Kidney (tissue), 14 donors: ENCODE results near the gene RNF213. TPM values are rescaled to one million over a fixed set of nuclear protein-coding genes. Genes with fewer than 3 reads are reported as not detected.

ENCODE experiments used
- DNase-seq, 5 donors: peaks; one replicate each; pipeline ENCODE4 v3.0.0-alpha.2; 2013 to 2020
- FAIRE-seq: peaks from 2 replicates; lab custom pipeline; 2012; peaks lifted over from hg19 to GRCh38; lab: Jason Lieb, UNC
- H3K27ac ChIP-seq, 2 donors: one replicate each; pipeline ENCODE4 v1.7.0; 2013; ENCODE audit warnings: low read depth in 2 of 2, low read length in 2 of 2, inconsistent platforms in 1 of 2
- H3K27me3 ChIP-seq: one replicate; pipeline ENCODE4 v1.7.1; 2013; ENCODE audit warnings: low read length, inconsistent platforms; ENCODE audit not compliant: control insufficient read depth, insufficient read depth
- H3K36me3 ChIP-seq, 3 donors: one replicate each; pipeline versions ENCODE4 v1.7.0 to v1.7.1; 2013; ENCODE audit warnings: low read length in 3 of 3, control low read depth in 1 of 3, inconsistent platforms in 1 of 3; ENCODE audit not compliant: insufficient read depth in 3 of 3, control insufficient read depth in 2 of 3
- H3K4me1 ChIP-seq, 3 donors: one replicate each; pipeline versions ENCODE4 v1.7.0 to v1.7.1; 2013; ENCODE audit warnings: low read length in 3 of 3, inconsistent platforms in 1 of 3, low read depth in 1 of 3; ENCODE audit not compliant: control insufficient read depth in 2 of 3, insufficient read depth in 2 of 3
- H3K4me3 ChIP-seq, 3 donors: one replicate each; pipeline versions ENCODE4 v1.7.0 to v1.8.1; 2013; ENCODE audit warnings: low read length in 3 of 3, control low read depth in 1 of 3, inconsistent platforms in 1 of 3
- H3K9ac ChIP-seq, 3 donors: one replicate each; pipeline versions ENCODE4 v1.7.0 to v1.7.1; 2013; ENCODE audit warnings: low read length in 3 of 3, control low read depth in 1 of 3, inconsistent platforms in 1 of 3
- H3K9me3 ChIP-seq, 3 donors: one replicate each; pipeline versions ENCODE4 v1.7.0 to v1.7.1; 2013; ENCODE audit warnings: low read length in 3 of 3, control low read depth in 1 of 3, inconsistent platforms in 1 of 3; ENCODE audit not compliant: control insufficient read depth in 2 of 3, insufficient read depth in 1 of 3
- CTCF ChIP-seq: IDR thresholded peaks from 3 replicates; pipeline ENCODE4 v1.5.1; 2012; ENCODE audit warnings: mild to moderate bottlenecking, moderate library complexity, borderline replicate concordance; ENCODE audit not compliant: insufficient read depth; ENCODE audit errors: extremely low read depth
- intact Hi-C: fragments of 100-400 bp; cut with DNase I; formaldehyde crosslinking; loops from one replicate; pipeline ENCODE4 v1.11.1; 2022
- polyA plus RNA-seq: library from polyadenylated mRNA; stranded (reverse); fragments of 350-450 nt; fragmentation: Illumina TruSeq; extraction: RNeasy Lipid Tissue Mini Kit (QIAGEN cat#74804); gene quantifications from one replicate; pipeline ENCODE4 v1.2.3, GENCODE V29; 2014; ENCODE audit warnings: low read depth, low replicate concordance; ENCODE audit not compliant: insufficient read depth
- total RNA-seq: library from RNA; stranded (reverse); fragmentation: NEBNext Ultra II Directional; extraction: Animal tissue kit (Norgen Biotek cat#: 25700); gene quantifications from one replicate; pipeline ENCODE4 v1.2.1, GENCODE V29; 2021
- donor health status: control.
- donor health status: control.
- donor health status: control.
- donor health status: control.
- donor health status: control.
- donor health status: DM: yes; HTN: yes; CAD: no.
- donor health status: Normal renal cell carcinoma (clear cell type).

RNF213 gene
- total and polyA plus RNA-seq, 2 donors from 2014 or later, result 43.4 to 276 TPM

- DNase-seq, result peak in 3 of 5 donors; percentile 8 to 26 (median 22)
- intact Hi-C loops, result no loop called here
- no peaks in the 10 kb centered on the region for H3K9me3 ChIP-seq
Measured at GRCh38 chr17:80349751-80350150, 89.1 kb downstream of the RNF213 start.

GRCh38 chr17:80352216-80352895 lies 91.7 kb downstream of the RNF213 start:
- Histone ChIP-seq H3K36me3 (peaks cover 4 to 76% (median 60%) of the 10 kb centered on the region in 3 donors), H3K9ac (no peak overlapping the region), H3K27me3 (no peaks in the 10 kb centered on the region), H3K9me3 (no peaks in the 10 kb centered on the region), H3K4me3 (no peak overlapping the region), H3K4me1 (no peaks in the 10 kb centered on the region), H3K27ac (no peak overlapping the region)
- intact Hi-C loops, result no loop called here
- TF ChIP-seq CTCF, result no peak
- FAIRE-seq, result no peak
- DNase-seq, result no peak

More at GRCh38 chr17:80349751-80350150, 89.1 kb downstream of the RNF213 start:
- no peak for TF ChIP-seq CTCF
- no peaks in the 10 kb centered on the region for H3K27me3 ChIP-seq
- no peak for FAIRE-seq
- H3K4me1 ChIP-seq, result no peaks in the 10 kb centered on the region
- no peak overlapping the region for H3K9ac ChIP-seq
- no peak overlapping the region for H3K4me3 ChIP-seq
- H3K27ac ChIP-seq, result no peak overlapping the region
- H3K36me3 ChIP-seq, result peaks cover 13 to 91% (median 81%) of the 10 kb centered on the region in 3 donors

- no peaks in the 10 kb centered on the region for H3K9me3 ChIP-seq
- no peak for FAIRE-seq
Measured at GRCh38 chr17:80352991-80353665, 92.5 kb downstream of the RNF213 start.

More at GRCh38 chr17:80352991-80353665, 92.5 kb downstream of the RNF213 start:
- Histone ChIP-seq H3K27me3 (no peaks in the 10 kb centered on the region), H3K27ac (no peak overlapping the region), H3K4me3 (no peak overlapping the region), H3K4me1 (no peaks in the 10 kb centered on the region), H3K36me3 (peaks cover 0 to 75% (median 56%) of the 10 kb centered on the region in 3 donors), H3K9ac (no peak overlapping the region)
- no peak for TF ChIP-seq CTCF
- intact Hi-C loops, result no loop called here
- no peak for DNase-seq
